Keratinocyte (primary cell): Measurements from ENCODE around the gene RBM19. TPM values are rescaled to one million over a fixed set of nuclear protein-coding genes. Genes with fewer than 3 reads are reported as not detected.

Experiments
- DNase-seq: peaks from one replicate; pipeline ENCODE4 v3.0.0-alpha.2; 2011; ENCODE audit warnings: low read depth, missing footprints, low spot score
- FAIRE-seq: peaks from 2 replicates; lab custom pipeline; 2011; peaks lifted over from hg19 to GRCh38; lab: Jason Lieb, UNC
- H2AFZ ChIP-seq: 2 replicates; pipeline ENCODE4 v1.6.0; 2012; ENCODE audit warnings: low read length, control low read depth, inconsistent platforms; ENCODE audit not compliant: control insufficient read depth
- H3K27ac ChIP-seq: 2 replicates; pipeline ENCODE4 v1.5.1; 2011; ENCODE audit warnings: low read length; ENCODE audit not compliant: control insufficient read depth, insufficient read depth
- H3K27me3 ChIP-seq: 3 replicates; pipeline ENCODE4 v1.6.0; 2011; ENCODE audit warnings: low read length; ENCODE audit not compliant: control insufficient read depth, insufficient read depth; ENCODE audit errors: extremely low read depth
- H3K36me3 ChIP-seq, 2 experiments: 2 replicates in 1 of 2; 3 replicates in 1 of 2; pipeline ENCODE4 v1.5.1; 2011; ENCODE audit warnings: low read length in 2 of 2, mild to moderate bottlenecking in 1 of 2; ENCODE audit not compliant: control insufficient read depth in 2 of 2, insufficient read depth in 2 of 2; ENCODE audit errors: extremely low read depth in 1 of 2
- H3K4me1 ChIP-seq: 3 replicates; pipeline ENCODE4 v1.5.1; 2011; ENCODE audit warnings: low read length; ENCODE audit not compliant: control insufficient read depth, insufficient read depth; ENCODE audit errors: extremely low read depth
- H3K4me2 ChIP-seq: 3 replicates; pipeline ENCODE4 v1.6.0; 2011; ENCODE audit warnings: low read depth, low read length; ENCODE audit not compliant: control insufficient read depth, insufficient read depth; ENCODE audit errors: extremely low read depth
- H3K4me3 ChIP-seq, 3 experiments: fragments of 200-600 bp in 1 of 3; sonication (generic) in 1 of 3; 2 replicates in 2 of 3; 3 replicates in 1 of 3; pipeline ENCODE4 v1.5.1; 2011 to 2016; ENCODE audit warnings: low read length in 3 of 3, mild to moderate bottlenecking in 3 of 3, control low read depth in 2 of 3, inconsistent platforms in 1 of 3, low read depth in 1 of 3, mixed read lengths in 1 of 3, mixed run types in 1 of 3, moderate library complexity in 1 of 3; ENCODE audit not compliant: control insufficient read depth in 2 of 3, insufficient read depth in 2 of 3; ENCODE audit errors: extremely low read depth in 1 of 3
- H3K79me2 ChIP-seq: 2 replicates; pipeline ENCODE4 v1.6.0; 2012; ENCODE audit warnings: low read length; ENCODE audit not compliant: control insufficient read depth, insufficient read depth
- H3K9ac ChIP-seq: 3 replicates; pipeline ENCODE4 v1.6.0; 2011; ENCODE audit warnings: low read length; ENCODE audit not compliant: control insufficient read depth, insufficient read depth; ENCODE audit errors: extremely low read depth
- H3K9me1 ChIP-seq: 3 replicates; pipeline ENCODE4 v1.6.0; 2011; ENCODE audit warnings: low read length; ENCODE audit not compliant: control insufficient read depth, insufficient read depth; ENCODE audit errors: extremely low read depth
- H3K9me3 ChIP-seq: 2 replicates; pipeline ENCODE4 v1.5.1; 2012; ENCODE audit warnings: low read depth, low read length; ENCODE audit not compliant: control insufficient read depth
- H4K20me1 ChIP-seq: 3 replicates; pipeline ENCODE4 v1.6.0; 2011; ENCODE audit warnings: low read length; ENCODE audit not compliant: control insufficient read depth, insufficient read depth; ENCODE audit errors: extremely low read depth
- CTCF ChIP-seq, 3 experiments: IDR thresholded peaks in 1 of 3; conservative IDR thresholded peaks in 1 of 3; optimal IDR thresholded peaks in 1 of 3; 2 replicates in 2 of 3; 3 replicates in 1 of 3; pipeline versions ENCODE3 to v1.5.1; 2011; ENCODE audit warnings: low read length in 3 of 3, mild to moderate bottlenecking in 3 of 3, moderate library complexity in 2 of 3, control low read depth in 1 of 3, inconsistent platforms in 1 of 3; ENCODE audit not compliant: insufficient read depth in 2 of 3; ENCODE audit errors: extremely low read depth in 1 of 3
- EZH2 ChIP-seq: IDR thresholded peaks from one replicate; pipeline ENCODE4 v1.6.1; 2012; ENCODE audit warnings: inconsistent platforms, mild to moderate bottlenecking, low read length, moderate library complexity
- dilution Hi-C: fragments of 300-500 bp; cut with MboI; formaldehyde crosslinking; loops from one replicate; pipeline ENCODE4 v1.7.0; 2020; ENCODE audit warnings: low sequenced_read_pairs; ENCODE audit not compliant: extremely low pct_ligation_motif_present
- polyA plus RNA-seq, 5 experiments: library from polyadenylated mRNA; depleted of rRNA in 3 of 5; stranded (reverse) in 3 of 5; stranded (forward) in 1 of 5; unstranded in 1 of 5; fragments of >200 nt; gene quantifications; 1 replicate in 1 of 5; 2 replicates in 3 of 5; 3 replicates in 1 of 5; pipeline versions ENCODE4 v1.2.1 to v1.2.3, GENCODE V29; 2011 to 2012; ENCODE audit warnings: missing spikeins in 2 of 5, low read depth in 1 of 5, low replicate concordance in 1 of 5

Gene RBM19
- polyA plus RNA-seq, 1 donor (not counting 4 experiments of a cell fraction or from before 2014, with no cell fraction given): 14.6 TPM

GRCh38 chr12:113889891-113890581 is 76.1 kb downstream of the RBM19 start:
- no peaks in the 10 kb centered on the region for H3K79me2 ChIP-seq
- no peak overlapping the region for H3K4me3 ChIP-seq
- TF ChIP-seq EZH2: no peak
- no peak for TF ChIP-seq CTCF (optimal IDR thresholded peaks at IDR 0.05 in 1 of 3, IDR thresholded peaks at IDR 0.05 in 1 of 3, conservative IDR thresholded peaks at IDR 0.05 in 1 of 3; ENCODE audit: extremely low read depth in 1 of 3, insufficient read depth in 2 of 3, low read length in 3 of 3)
- DNase-seq (no peak), FAIRE-seq (no peak)
- H3K9me3 ChIP-seq: no peaks in the 10 kb centered on the region
- no peaks in the 10 kb centered on the region for H3K4me1 ChIP-seq
- H3K9ac ChIP-seq: no peak overlapping the region
- H3K36me3 ChIP-seq: peaks cover 0 to 3% of the 10 kb centered on the region in 2 experiments
- H3K4me2 ChIP-seq: no peak overlapping the region
- H3K27me3 ChIP-seq: no peaks in the 10 kb centered on the region
- H3K9me1 ChIP-seq: no peaks in the 10 kb centered on the region
- H2AFZ ChIP-seq: no peak overlapping the region
- dilution Hi-C loops: no loop called here
- no peak overlapping the region for H3K27ac ChIP-seq
- no peaks in the 10 kb centered on the region for H4K20me1 ChIP-seq

GRCh38 chr12:113889076-113889475 is 77.0 kb downstream of the RBM19 start:
- Histone ChIP-seq H3K4me3 (no peak overlapping the region), H3K27me3 (no peaks in the 10 kb centered on the region), H3K9me1 (no peaks in the 10 kb centered on the region), H3K27ac (no peak overlapping the region), H4K20me1 (no peaks in the 10 kb centered on the region), H3K79me2 (no peaks in the 10 kb centered on the region), H3K36me3 (peaks cover 0 to 3% of the 10 kb centered on the region in 2 experiments), H3K9ac (no peak overlapping the region), H2AFZ (no peak overlapping the region), H3K9me3 (no peaks in the 10 kb centered on the region), H3K4me1 (no peaks in the 10 kb centered on the region), H3K4me2 (no peak overlapping the region)
- FAIRE-seq (no peak), DNase-seq (no peak)
- TF ChIP-seq CTCF (optimal IDR thresholded peaks at IDR 0.05 in 1 of 3, IDR thresholded peaks at IDR 0.05 in 1 of 3, conservative IDR thresholded peaks at IDR 0.05 in 1 of 3; ENCODE audit: extremely low read depth in 1 of 3, insufficient read depth in 2 of 3, low read length in 3 of 3) (peak in 2 of 3 experiments; percentile 10 to 52), EZH2 (no peak)
- dilution Hi-C loops: no loop called here
